NCI-H226 (cell line): ENCODE data around the gene PHC2.

Experiments used
- DNase-seq: peaks from one replicate; pipeline ENCODE4 v3.0.0-alpha.2; 2015

PHC2 gene

GRCh38 chr1:33348676-33349080 is 82.2 kb downstream of the PHC2 start:
- DNase-seq: no peak

GRCh38 chr1:33348194-33348593 is 82.7 kb downstream of the PHC2 start:
- DNase-seq: peak; percentile 63

DNA sequence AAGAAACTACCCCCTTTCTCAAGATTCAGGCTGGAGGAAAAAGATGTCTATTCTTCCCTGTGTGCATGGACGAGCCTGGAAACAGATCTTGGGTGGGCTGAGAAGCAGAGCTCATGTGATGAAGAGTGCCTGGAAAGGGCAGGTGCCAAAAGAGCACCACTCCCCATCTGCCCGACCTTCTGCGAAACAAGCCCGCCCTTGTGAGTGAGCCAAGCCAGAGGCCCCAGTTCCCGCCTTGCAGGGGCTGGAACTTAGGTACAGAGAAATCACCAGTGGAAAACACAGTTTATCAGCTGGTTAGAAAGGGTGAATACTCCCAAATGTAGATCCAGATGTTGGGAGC is 83.3 kb downstream of the PHC2 start:
- peak; percentile 43 for DNase-seq

GRCh38 chr1:33346927-33347649 is 83.8 kb downstream of the PHC2 start:
- peak; percentile 94 for DNase-seq

DNA sequence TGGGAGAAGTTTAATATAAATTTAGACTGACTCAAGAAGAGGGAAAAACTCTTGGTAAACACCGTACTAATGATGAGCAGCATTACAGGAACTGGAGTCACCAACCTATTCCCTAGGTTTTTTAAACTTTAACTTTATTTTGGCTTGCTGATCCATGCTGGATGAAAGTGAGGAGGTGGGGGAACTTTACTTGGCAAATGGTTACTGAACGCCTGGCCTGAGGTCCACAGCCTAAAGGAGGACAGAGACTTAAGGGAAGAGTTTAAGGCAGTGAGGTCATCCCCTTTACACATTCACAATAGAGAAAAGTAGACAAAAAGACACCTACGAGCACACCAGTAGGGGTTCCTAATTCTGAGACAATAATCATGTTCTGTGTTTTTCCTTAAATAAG is 84.4 kb downstream of the PHC2 start:
- no peak for DNase-seq

DNA sequence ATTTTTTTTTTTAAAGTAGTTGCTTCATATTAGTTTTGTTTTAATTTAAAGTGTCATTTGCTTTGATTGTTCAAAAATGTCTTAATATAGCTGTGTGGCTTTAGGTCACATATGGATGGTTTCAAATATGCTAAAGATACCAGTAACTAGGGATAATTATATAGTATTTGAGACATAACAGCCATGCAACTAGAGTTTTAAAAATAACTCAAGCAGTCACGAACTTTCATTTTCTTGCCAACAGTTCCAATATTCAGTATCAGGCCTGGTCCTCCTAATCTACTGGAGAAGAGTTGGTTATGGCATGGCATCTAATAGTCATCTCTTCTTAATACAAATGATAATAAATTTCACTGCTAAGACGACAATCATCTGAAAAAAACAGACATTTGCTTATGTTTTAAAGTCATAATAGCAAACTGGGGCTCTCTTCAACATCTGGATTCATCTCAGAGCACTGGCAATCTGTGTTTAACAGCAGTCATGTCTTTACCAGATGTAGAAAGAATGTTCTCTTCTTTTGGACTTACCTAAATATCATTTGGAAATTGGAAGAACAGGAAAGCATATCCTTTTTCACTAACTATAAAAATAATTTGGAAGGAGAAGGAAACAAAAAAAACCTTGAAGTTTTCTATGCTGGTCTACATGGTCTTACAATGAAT is 85.9 kb downstream of the PHC2 start:
- DNase-seq: no peak

GRCh38 chr1:33343539-33343938 is 87.4 kb downstream of the PHC2 start:
- DNase-seq: no peak

DNA sequence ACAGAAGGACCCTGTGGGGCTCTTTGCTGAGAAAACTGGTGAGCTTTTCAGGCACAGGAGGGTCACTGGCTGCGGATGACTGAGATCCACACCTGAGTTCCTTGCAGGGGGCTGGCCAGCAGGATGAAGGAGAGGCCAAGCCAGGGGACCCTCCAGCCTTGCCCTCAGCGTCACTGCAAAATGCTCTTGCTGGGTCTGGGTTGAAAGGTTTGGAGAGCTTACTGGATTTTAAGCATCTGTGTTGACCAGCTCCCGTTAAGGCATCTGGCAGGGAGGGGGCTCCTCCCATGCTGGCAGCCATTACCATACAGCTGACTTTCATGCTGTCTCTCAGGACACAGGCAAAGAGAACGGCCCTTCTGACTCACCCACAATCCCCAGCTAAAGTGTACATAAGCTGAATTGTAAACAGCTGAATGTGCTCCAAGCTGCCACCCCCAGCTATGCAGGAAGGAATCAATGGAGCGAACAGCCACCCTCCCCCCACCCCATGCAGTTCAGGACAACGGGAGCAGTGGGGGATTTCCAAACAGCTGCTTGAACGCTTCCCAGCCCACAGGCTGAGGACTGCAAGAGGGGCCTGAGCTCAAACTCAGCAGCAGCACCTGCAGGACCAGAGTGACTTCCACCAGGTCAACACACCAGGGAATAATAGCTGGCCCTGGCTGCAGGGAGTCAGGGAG is 88.7 kb downstream of the PHC2 start:
- DNase-seq: peak; percentile 81

GRCh38 chr1:33341190-33341589 is 89.7 kb downstream of the PHC2 start:
- no peak for DNase-seq

- DNase-seq: no peak
Measured at GRCh38 chr1:33339413-33339812, 91.5 kb downstream of the PHC2 start.

DNA sequence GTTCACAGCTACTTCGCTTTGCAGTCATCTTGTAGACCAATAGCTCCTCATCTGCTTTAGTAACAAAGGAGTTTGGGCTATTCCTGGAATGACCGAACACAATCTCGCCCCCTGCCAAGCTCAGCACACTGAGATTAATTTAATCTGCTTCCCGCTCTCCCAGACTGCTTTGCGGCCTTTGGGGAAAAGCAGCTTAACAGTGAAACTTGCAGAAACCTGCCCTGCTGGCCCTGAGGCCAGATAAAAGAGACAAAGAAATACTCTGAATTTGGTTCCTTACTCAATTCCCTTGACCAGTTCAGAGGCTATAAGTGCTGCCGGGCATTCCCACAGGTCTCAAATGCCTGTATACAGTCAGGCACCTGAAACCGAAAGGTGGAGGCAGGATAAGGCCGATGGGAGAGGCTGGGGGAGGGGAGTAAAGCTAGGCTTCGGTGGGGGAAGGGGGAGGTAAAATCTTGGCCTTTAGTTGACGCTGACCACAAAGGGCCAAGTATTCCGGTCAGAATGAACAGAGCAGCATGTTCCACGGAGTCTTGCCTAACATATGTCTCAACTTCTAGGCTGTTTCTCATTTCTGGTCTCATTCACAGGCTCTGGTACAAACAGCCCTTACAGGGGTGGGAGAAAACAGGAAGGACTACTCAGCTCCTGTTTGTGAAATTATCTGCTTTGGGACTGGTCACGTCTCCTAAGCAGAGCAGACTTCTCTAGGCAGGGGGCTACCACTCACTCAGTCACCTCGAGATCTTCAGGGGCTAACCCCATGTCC is 92.3 kb downstream of the PHC2 start:
- DNase-seq: peak; percentile 77

DNA sequence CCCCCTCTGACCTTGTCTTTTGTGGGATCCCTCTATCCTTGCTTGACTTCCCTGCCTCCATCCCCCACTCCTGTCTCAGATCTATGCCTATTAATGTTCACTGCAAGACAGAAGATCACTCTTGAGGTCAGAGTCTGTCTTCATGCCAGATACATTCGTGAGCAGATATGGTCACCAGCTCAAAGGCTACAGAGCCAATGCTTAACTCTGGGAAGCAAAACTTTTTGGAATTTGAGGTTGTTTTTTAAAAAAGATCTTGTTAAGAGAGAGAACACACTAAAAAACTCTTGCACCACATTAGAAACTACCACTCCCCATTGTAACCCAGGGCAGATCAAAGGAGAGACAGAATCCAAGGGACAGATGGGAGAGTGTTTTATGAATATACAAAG is 92.9 kb downstream of the PHC2 start:
- DNase-seq: no peak

DNA sequence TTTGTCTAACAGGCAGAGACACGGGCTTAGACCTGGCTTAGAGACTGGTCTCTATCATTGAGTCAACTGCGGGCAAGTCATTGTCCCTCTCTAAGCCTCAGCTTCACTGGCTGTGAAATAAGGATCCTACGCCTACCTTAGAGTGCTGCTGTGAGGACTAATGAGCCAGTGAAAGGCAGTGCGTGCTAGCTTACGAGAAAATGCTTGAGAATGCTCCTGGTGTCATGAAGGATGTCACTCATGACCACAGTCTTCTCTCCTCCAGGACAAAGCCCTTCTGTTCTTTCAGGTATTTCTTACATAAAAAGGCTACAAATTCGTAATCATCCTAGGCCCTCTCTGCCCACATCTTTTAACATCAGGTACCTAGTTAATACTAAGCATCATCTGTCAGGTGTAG is 93.5 kb downstream of the PHC2 start:
- no peak for DNase-seq

- DNase-seq: no peak
Measured at GRCh38 chr1:33336580-33336979, 94.3 kb downstream of the PHC2 start.

GRCh38 chr1:33335020-33335419 is 95.9 kb downstream of the PHC2 start:
- DNase-seq: no peak

DNA sequence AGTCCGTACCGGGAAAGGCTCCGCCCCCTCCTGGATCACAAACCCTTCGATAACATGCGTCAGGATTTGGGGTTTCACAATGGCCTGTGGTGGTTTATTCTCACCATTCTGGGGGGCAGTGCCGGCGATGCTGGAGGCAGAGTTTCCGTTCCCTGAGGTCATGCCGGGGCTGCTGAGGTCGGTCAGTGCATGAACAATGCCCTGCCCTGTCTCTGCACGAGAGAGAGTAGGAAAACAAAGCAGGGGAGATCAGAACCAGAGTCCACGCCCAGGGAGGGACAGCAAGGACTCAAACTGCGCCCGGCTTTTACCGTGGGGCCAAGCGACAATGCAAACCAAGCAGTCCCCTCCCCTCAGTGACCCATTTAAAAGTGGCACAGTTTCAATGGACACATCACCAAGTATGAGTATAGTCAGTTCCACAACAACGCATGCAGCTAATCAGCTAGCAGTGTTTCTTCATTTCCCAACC is 96.8 kb downstream of the PHC2 start:
- no peak for DNase-seq

DNA sequence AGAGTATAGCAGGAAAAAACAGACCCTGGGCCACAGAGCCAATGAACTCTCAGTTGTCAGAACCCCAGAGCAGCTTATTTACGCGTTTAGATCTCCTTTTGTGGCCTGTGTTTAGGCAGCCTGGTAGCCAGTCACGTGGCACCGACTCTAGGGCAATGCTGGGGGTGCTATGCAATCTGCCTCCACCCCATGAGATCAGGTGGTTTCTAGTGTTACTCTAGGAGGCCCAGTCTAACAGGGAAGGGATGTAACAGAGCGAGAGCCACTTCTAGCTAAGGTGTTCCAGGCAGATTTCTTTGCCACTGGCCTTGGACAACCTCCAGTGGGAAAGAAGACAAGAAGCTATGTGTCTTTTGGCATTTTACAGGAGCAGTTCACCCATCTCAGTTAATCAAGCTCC is 98.0 kb downstream of the PHC2 start:
- DNase-seq: no peak

DNA sequence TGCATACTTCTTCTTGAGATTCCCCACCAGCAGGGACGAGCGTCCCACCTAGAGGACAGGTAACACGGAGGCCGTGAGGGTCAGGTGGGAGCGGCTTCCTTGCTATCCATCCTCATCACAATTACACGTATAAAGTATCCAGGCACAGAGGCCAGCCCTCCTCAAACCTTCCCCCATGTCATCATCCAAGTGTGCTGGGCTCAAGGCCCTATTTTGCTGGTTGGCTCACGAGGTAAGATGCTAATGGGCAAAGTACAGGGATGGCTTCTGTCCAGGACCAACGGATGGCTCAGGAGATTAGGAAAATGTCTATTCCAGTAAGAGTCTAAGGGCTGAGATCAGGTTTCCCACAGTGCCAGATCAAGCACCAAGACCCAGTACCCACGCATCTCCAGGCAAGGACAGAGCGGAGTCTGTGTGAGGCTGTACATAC is 98.5 kb downstream of the PHC2 start:
- no peak for DNase-seq

DNA sequence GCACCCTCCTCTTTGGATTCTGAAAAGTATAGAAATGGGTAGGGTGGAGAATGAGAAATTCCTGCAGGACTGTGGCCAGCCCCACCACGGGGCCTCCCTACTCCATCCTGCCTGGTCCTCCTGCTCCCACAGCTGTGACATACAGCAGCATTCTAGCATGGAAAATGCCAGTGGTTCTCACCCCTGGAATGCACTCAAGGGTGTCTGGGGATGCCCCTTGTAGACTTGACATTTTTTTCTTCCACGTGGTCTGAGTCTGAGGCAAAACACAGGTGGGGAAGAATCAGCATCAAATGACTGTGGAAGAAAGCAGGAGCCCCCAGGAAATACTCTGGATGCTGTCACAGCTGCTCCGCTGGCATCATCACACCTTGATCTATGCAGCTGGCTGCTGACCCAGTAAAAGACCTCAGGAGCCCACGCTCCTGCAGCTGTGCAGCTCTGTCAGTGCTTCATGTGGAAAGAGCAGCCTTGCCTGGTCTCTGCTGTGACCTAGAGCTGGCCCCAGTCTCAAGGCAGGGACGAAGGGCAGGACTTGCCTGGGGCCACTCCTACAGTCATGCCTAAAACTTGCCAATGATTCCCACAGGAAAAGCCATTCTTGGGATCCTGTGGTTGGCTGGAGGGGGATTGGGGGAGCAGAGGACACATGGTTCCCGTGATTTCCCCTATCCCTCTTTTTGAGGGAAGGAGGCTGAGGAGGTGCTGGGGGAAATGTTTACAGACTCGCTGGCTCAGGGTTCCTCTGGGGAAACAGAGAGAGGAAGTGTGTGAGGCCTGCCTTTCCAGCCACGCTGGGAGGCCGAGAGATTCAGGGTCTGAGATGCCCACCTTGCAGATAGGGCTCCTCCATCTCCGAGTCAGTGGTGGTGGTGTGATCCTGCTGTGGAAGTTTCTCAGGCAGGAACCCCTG is 99.2 kb downstream of the PHC2 start:
- DNase-seq: no peak

DNA sequence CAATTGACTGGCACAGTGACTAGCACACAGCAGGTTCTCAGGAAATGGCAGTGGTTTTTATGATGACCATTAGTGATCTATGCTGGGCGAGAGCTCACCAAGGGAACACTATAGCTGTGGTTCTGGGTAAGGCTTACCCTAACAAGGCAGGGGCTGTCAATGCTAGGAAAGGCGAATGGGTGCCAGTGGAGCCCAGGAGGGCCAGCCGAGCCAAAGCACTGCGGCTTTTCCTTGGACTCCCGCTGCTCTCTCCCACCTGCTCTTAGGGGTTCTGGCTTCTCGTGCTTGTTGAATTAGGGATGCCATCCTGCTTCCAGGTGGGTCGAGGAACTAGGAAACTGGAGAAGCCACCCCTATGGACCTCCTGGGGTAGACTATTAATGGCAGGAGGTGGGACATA is 100.0 kb downstream of the PHC2 start:
- DNase-seq: no peak

- DNase-seq: no peak
Measured at GRCh38 chr1:33330361-33330890, 100.5 kb downstream of the PHC2 start.
